Measurements from ENCODE around the gene BOD1L1.

BOD1L1 gene

DNA sequence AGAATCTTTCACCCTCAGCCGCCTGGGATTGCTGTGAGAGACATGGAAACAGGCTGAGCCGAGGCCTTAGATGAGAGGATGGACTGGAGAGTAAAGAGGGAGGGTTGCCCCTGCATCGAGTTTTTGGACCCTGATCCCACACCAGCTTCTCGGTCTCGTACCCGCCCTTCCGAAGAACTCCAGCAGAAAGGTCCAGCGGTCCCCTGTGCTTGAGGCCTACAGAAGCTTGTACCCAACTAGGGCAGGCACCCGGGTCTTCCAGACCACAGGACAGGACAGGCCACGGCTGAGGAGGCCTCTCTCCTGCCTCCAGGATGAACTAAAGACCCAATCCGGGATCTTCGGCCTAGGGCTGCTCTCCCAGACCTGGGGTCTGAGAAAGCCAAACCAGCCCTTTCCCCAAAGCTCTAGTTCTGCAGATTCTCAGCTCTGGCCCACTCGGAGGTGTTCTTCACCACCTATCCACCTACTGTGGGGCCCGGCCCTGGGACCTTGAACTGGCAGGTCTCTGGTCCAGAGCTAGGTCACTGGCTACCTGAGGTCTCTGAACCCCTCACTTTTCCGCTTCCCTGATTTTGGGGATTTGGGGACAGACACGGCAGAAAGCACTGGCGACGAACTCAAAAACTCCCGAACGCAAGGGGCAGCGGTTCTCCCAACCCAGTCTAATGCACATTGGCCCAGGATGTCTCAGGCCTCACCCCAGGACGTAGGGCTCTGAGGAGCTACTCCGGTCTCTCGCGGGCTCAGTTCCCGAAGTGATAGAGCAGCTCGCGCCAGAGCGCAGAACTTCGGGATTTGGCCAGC is 84.3 kb downstream of the BOD1L1 start:
- H3K9me3 ChIP-seq (ENCODE audit: low read length), result no peaks in the 10 kb centered on the region

GRCh38 chr4:13542577-13543031 is 84.9 kb downstream of the BOD1L1 start:
- Histone ChIP-seq H3K27ac (ENCODE audit: low read depth, low read length, poor library complexity, severe bottlenecking) (no peak overlapping the region), H3K9me3 (ENCODE audit: low read length) (no peaks in the 10 kb centered on the region), H3K4me2 (ENCODE audit: low read length) (peak overlapping the region; percentile 3; the same call in 1 of the 2 replicates), H3K27me3 (ENCODE audit: insufficient read depth, low read length) (no peaks in the 10 kb centered on the region), H3K79me2 (ENCODE audit: insufficient read depth, low read length) (no peaks in the 10 kb centered on the region), H2AFZ (ENCODE audit: low read length) (no peak overlapping the region), H4K20me1 (ENCODE audit: insufficient read depth, low read length) (no peaks in the 10 kb centered on the region), H3K36me3 (ENCODE audit: insufficient read depth, low read length) (no peaks in the 10 kb centered on the region), H3K4me1 (ENCODE audit: insufficient read depth, low read length, severe bottlenecking) (no peaks in the 10 kb centered on the region), H3F3A (ENCODE audit: insufficient read depth, low read length) (no peaks in the 10 kb centered on the region), H3K9ac (ENCODE audit: low read length) (no peak overlapping the region), H3K9me2 (ENCODE audit: low read depth, low read length) (no peaks in the 10 kb centered on the region), H3K4me3 (ENCODE audit: low read depth, low read length, poor library complexity, severe bottlenecking) (peak overlapping the region; percentile 16)
- no peak for TF ChIP-seq EZH2 (IDR thresholded peaks at IDR 0.05; ENCODE audit: borderline replicate concordance, low read length)
- TF ChIP-seq, protein P1, sequence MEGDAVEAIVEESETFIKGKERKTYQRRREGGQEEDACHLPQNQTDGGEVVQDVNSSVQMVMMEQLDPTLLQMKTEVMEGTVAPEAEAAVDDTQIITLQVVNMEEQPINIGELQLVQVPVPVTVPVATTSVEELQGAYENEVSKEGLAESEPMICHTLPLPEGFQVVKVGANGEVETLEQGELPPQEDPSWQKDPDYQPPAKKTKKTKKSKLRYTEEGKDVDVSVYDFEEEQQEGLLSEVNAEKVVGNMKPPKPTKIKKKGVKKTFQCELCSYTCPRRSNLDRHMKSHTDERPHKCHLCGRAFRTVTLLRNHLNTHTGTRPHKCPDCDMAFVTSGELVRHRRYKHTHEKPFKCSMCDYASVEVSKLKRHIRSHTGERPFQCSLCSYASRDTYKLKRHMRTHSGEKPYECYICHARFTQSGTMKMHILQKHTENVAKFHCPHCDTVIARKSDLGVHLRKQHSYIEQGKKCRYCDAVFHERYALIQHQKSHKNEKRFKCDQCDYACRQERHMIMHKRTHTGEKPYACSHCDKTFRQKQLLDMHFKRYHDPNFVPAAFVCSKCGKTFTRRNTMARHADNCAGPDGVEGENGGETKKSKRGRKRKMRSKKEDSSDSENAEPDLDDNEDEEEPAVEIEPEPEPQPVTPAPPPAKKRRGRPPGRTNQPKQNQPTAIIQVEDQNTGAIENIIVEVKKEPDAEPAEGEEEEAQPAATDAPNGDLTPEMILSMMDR (IDR thresholded peaks at IDR 0.05; ENCODE audit: low read length), result no peak

More for the DNA sequence above, 84.3 kb downstream of the BOD1L1 start:
- Histone ChIP-seq H2AFZ (ENCODE audit: low read length) (no peak overlapping the region), H3K9me2 (ENCODE audit: low read depth, low read length) (no peaks in the 10 kb centered on the region), H3K36me3 (ENCODE audit: insufficient read depth, low read length) (no peaks in the 10 kb centered on the region), H4K20me1 (ENCODE audit: insufficient read depth, low read length) (no peaks in the 10 kb centered on the region), H3K4me3 (ENCODE audit: low read depth, low read length, poor library complexity, severe bottlenecking) (no peak overlapping the region), H3K27ac (ENCODE audit: low read depth, low read length, poor library complexity, severe bottlenecking) (no peak overlapping the region), H3K4me2 (ENCODE audit: low read length) (no peak overlapping the region), H3K79me2 (ENCODE audit: insufficient read depth, low read length) (no peaks in the 10 kb centered on the region), H3K4me1 (ENCODE audit: insufficient read depth, low read length, severe bottlenecking) (no peaks in the 10 kb centered on the region), H3F3A (ENCODE audit: insufficient read depth, low read length) (no peaks in the 10 kb centered on the region), H3K9ac (ENCODE audit: low read length) (no peak overlapping the region), H3K27me3 (ENCODE audit: insufficient read depth, low read length) (no peaks in the 10 kb centered on the region)
- TF ChIP-seq, protein P1 (IDR thresholded peaks at IDR 0.05; ENCODE audit: low read length), result no peak
- TF ChIP-seq EZH2 (IDR thresholded peaks at IDR 0.05; ENCODE audit: borderline replicate concordance, low read length), result no peak

DNA sequence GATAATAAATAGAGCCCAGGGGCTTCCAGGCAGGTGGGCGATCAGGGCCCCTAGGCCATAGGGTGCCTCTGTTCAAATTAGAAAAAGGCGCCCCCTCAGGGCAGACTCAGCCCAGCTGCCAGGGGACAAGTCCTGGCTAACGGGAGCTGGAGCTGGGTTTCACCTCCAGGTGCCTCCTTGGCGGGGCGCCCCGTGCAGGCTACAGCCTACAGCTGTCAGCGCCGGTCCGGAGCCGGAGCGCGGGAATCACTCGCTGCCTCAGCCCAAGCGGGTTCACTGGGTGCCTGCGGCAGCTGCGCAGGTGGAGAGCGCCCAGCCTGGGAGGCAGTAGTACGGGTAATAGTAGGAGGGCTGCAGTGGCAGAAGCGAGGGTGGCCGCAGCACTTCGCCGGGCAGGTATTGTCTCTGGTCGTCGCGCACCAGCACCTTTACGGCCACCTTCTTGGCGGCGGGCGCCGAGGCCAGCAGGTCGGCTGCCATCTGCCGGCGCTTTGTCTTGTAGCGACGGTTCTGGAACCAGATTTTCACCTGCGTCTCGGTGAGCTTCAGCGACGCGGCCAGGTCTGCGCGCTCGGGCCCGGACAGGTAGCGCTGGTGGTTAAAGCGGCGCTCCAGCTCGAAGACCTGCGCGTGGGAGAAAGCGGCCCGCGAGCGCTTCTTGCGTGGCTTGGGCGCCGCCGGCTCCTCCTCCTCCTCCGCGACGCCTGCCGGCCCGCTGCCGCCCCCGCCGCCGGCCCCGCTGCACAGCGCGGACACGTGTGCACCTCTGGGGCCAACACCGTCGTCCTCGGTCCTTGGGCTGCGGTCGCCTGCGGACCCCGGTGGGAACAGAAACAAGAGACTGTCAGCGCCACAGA is 85.6 kb downstream of the BOD1L1 start:
- H2AFZ ChIP-seq (ENCODE audit: low read length), result no peak overlapping the region
- H3K9ac ChIP-seq (ENCODE audit: low read length), result no peak overlapping the region
- H3K4me1 ChIP-seq (ENCODE audit: insufficient read depth, low read length, severe bottlenecking), result no peaks in the 10 kb centered on the region
- peak overlapping the region; percentile 16 for H3K4me3 ChIP-seq (ENCODE audit: low read depth, low read length, poor library complexity, severe bottlenecking)
- no peak overlapping the region for H3K27ac ChIP-seq (ENCODE audit: low read depth, low read length, poor library complexity, severe bottlenecking)
- no peak for TF ChIP-seq EZH2 (IDR thresholded peaks at IDR 0.05; ENCODE audit: borderline replicate concordance, low read length)
- TF ChIP-seq, protein P1 (IDR thresholded peaks at IDR 0.05; ENCODE audit: low read length), result 0 out of 2 replicates have a peak, but pooled peaks have one; percentile 18
- no peaks in the 10 kb centered on the region for H3K79me2 ChIP-seq (ENCODE audit: insufficient read depth, low read length)
- H3K27me3 ChIP-seq (ENCODE audit: insufficient read depth, low read length), result no peaks in the 10 kb centered on the region
- H3K4me2 ChIP-seq (ENCODE audit: low read length), result peak overlapping the region; percentile 3; the same call in 1 of the 2 replicates
- H4K20me1 ChIP-seq (ENCODE audit: insufficient read depth, low read length), result no peaks in the 10 kb centered on the region
- no peaks in the 10 kb centered on the region for H3K9me2 ChIP-seq (ENCODE audit: low read depth, low read length)
- no peaks in the 10 kb centered on the region for H3K36me3 ChIP-seq (ENCODE audit: insufficient read depth, low read length)
- no peaks in the 10 kb centered on the region for H3K9me3 ChIP-seq (ENCODE audit: low read length)
- no peaks in the 10 kb centered on the region for H3F3A ChIP-seq (ENCODE audit: insufficient read depth, low read length)
